HG02973 (cell line): ENCODE measurements around the gene PCSK7.

Experiments used
- ATAC-seq: cut with Tn5 transposase; IDR thresholded peaks from one replicate; pipeline ENCODE4 v1.9.1; 2021; ENCODE audit warnings: moderate library complexity; ENCODE audit not compliant: unreplicated experiment

The PCSK7 gene

DNA sequence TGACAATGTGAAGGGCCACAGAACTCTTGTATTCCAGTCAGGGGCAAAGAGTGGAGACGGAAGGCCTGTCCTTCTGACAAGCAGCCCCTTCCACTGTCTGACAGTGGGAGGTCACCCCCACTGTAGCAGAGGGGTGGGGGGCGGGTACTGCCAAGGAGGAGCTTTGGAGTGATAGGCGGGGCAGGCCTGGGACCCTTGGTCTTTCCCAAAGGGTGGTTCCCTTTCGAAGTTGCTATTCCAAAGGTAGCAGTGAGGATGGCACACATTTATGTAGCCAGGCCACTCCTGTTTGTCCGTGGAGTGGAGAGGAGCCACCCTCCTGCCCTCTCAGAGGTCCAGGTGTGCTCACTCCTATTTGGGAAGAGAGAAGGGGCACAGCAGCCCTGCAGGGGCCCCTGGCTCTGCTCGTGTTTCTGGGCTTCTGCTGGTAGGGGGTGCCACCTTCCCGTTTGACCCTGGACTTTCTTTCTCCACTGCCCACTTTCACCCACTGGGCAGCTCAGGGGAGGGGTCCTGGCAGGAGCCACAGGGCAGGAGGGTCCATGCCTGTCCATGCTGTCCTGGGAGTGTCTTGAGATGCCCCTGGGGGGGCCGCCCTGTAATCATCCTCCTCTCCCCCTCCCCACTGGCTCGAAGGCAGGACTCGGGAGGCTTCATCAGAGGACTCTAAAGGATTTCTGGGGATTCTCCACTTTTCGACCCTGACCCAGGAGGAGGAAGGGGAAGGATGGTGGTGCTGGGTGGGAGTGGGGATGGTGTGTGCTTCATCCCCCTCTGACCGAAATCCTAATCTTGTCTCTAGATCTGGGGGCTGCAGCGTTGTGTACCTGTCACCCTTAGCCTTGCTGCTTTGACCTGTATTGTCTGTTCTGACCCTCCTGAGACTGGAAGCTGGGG, 31.7 kb downstream of the PCSK7 start:
- ATAC-seq = no peak

DNA sequence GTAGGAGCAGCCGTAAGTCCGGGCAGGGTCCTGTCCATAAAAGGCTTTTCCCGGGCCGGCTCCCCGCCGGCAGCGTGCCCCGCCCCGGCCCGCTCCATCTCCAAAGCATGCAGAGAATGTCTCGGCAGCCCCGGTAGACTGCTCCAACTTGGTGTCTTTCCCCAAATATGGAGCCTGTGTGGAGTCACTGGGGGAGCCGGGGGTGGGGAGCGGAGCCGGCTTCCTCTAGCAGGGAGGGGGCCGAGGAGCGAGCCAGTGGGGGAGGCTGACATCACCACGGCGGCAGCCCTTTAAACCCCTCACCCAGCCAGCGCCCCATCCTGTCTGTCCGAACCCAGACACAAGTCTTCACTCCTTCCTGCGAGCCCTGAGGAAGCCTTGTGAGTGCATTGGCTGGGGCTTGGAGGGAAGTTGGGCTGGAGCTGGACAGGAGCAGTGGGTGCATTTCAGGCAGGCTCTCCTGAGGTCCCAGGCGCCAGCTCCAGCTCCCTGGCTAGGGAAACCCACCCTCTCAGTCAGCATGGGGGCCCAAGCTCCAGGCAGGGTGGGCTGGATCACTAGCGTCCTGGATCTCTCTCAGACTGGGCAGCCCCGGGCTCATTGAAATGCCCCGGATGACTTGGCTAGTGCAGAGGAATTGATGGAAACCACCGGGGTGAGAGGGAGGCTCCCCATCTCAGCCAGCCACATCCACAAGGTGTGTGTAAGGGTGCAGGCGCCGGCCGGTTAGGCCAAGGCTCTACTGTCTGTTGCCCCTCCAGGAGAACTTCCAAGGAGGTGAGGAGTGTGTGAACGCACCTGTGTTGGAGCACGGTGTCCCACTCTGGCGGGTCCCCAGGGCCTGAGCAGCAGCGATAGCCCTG, 32.6 kb downstream of the PCSK7 start, which contains the start of gene TAGLN:
Gene TAGLN, plus strand, starts transcription at position 318 of the 863 bp plus-strand sequence. CDS start 3,644 bp downstream, outside the sequence.
- ATAC-seq = no peak

DNA sequence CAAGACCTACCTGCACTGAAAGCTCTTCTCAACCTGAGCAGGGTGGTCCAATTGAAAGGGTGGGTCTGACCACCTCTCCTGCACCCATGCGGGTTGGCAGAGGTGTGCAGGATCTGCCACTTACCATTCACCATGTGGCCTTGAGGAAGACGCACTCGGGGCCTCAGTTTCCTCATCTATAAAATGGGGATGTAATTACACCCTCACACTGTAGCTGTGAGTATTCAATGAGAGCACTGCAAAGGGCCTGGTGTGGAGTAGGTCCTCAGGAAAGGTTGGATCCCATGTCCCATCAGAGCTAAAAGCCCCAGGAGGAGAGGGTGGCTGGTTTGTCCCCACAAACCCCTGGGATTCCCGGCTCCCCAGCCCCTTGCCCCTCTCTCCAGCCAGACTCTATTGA, 33.3 kb downstream of the PCSK7 start:
- ATAC-seq = no peak

GRCh38 chr11:117197516-117198456, 34.1 kb downstream of the PCSK7 start:
- ATAC-seq = no peak

DNA sequence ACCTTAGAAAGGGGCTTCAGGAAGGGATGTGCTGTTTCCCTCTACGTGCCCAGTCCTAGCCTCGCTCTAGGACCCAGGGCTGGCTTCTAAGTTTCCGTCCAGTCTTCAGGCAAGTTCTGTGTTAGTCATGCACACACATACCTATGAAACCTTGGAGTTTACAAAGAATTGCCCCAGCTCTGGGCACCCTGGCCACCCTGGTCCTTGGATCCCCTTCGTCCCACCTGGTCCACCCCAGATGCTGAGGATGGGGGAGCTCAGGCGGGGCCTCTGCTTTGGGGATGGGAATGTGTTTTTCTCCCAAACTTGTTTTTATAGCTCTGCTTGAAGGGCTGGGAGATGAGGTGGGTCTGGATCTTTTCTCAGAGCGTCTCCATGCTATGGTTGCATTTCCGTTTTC, 34.9 kb downstream of the PCSK7 start:
- no peak for ATAC-seq

- no peak for ATAC-seq
Measured at GRCh38 chr11:117195761-117196160, 36.1 kb downstream of the PCSK7 start.

- ATAC-seq = no peak
Measured at GRCh38 chr11:117195258-117195657, 36.6 kb downstream of the PCSK7 start.

DNA sequence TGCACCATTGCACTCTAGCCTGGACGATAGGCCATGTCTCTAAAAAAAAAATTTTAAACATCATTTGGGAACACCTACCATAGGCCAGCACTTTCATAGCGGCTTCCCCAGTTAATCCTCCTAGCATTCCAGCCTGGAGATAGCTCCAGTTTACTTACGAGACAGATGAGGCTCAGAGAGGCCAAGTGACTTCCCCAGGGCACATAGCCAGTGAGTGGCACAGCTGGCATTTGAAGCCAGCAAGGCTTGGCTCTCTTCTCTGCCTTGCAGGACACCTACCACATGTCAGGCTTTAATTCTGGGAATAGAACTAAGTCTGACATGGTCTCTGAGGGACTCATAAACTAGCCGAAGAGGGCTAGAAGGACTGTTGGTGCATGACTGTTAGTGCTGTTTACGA, 37.6 kb downstream of the PCSK7 start:
- no peak for ATAC-seq

GRCh38 chr11:117193130-117194020, 38.5 kb downstream of the PCSK7 start:
- no peak for ATAC-seq

DNA sequence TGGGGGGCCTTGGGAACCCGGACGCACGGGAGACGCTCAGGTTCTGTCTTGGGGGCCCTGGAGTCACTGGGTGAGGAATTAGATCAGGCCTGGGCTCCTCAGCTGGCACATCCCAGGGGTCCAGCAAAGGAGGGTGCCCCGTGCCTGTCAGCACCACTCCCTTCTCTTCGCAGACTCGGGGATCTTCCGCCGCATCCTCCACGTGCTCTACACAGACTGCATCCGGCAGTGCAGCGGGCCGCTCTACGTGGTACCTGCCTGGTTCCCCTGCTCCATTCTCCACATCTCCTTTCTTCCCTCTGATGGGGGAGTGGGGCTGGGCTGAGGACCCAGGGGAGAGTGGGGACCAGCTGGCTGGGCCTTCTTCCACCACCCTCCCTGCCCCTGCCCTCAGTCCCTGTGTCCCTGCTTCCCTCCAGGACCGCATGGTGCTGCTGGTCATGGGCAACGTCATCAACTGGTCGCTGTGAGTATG, 39.4 kb downstream of the PCSK7 start:
- ATAC-seq = no peak

DNA sequence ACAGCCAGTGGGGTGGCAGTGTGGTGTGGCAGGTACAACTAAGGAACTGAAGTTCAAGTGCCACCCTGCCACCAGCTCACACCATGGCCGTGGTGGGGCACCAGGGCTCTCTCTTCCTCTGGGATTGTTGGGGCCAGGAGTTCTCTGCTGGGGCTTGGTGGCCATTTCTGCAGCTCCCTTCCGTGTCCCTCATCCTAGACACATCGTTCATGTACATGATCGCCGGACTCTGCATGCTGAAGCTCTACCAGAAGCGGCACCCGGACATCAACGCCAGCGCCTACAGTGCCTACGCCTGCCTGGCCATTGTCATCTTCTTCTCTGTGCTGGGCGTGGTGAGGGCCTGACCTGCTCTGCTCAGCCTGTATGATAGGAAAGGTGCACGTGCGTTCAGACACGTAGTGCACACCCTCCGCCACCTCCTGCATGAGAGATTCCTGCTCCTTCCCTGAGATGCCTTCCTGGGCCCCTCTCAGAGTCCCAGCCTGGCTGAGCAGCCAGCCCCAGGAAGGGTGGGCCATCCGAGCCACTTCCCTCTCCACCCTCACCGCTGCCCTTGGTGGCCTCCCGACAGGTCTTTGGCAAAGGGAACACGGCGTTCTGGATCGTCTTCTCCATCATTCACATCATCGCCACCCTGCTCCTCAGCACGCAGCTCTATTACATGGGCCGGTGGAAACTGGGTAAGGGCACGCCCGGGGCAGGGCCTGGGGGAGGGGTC, 40.0 kb downstream of the PCSK7 start:
- ATAC-seq = no peak

DNA sequence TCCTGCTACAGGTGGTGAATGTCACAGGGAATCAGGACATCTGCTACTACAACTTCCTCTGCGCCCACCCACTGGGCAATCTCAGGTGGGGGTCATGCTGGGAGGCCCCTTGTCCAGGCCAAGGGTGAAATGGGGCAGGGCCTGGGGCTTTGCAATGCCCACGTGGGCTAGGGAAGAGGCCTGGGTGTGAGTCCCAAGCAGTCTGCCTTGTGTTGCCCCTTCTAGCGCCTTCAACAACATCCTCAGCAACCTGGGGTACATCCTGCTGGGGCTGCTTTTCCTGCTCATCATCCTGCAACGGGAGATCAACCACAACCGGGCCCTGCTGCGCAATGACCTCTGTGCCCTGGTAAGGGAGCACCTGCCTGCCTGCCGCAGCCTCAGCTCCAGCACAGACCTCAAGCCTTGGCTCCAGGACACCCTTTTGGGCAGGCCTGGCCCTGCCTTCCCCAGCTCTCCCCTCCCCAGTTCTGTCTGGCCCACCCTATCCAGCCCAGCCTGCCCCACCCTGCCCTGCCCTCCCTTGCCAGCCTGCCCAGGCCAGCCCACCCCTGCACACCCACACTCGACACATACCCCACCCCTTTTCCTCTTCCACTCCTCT, 41.8 kb downstream of the PCSK7 start:
- no peak for ATAC-seq

- ATAC-seq = no peak
Measured at GRCh38 chr11:117189191-117189940, 42.5 kb downstream of the PCSK7 start.

DNA sequence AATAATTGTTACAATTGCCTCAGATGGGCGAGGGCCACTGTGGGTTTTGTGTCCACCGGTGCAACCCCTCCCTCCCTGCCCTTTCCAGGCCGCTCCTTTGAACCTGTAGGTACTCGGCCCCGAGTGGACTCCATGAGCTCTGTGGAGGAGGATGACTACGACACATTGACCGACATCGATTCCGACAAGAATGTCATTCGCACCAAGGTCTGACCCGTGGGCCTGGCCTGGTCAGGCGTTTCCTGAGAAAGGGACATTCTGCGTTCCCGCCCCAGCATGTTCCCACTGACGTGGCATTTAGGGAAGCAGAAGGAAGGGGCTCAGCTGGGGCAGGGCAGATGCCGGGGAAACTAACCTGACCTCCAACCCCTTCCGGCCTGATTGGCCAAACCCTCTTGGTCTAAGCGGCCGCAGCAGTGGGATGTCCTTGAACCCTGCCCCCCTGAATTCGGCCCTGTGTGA, 43.2 kb downstream of the PCSK7 start:
- no peak for ATAC-seq

DNA sequence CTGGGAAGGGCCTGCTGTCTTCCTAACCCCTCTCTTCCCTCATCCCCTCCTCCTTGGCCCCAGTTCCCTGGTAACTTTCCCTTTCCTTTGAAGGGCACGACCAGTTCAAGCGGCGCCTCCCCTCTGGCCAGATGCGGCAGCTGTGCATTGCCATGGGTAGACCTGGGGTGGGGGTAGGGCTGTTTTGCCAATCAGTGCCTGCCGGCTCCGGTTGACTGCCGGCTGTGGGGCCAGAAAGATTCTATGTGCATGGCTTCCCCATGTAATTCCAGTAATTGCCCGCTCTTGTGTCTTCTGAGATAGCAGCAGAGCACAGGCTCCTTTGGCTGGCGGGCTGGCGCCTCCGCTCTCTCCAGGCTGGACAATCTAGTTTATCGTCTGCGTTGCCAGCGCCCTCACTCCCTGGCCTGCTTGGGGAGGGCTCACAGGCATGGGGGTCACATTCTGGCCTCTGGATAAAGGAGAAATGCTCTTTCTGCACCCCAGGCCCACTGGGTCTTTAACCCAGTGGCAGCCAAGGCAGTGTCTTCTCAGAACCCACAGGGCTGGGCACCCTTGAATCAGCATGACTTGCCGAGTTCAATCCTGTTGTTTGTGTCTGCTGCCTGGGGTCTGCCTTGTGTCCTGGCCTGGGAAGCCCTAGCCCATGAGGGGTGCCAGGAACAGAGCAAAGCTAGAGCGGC, 43.9 kb downstream of the PCSK7 start:
- ATAC-seq = no peak

DNA sequence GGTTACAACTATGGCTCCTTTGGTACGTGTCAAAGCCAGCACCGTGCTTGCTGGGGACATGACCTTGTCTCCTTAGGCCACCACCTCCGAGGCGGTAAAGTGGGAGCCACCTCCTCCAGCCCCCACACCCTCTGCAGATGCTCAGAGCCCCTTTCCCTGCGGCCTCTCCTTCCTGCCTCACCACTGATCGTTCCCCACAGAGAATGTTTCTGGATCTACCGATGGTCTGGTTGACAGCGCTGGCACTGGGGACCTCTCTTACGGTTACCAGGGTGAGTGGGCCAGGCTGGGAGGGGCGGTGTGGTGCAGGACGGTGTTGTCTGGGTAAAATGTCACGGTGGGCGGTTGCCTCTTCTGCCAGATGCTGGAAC, 44.5 kb downstream of the PCSK7 start:
- no peak for ATAC-seq

DNA sequence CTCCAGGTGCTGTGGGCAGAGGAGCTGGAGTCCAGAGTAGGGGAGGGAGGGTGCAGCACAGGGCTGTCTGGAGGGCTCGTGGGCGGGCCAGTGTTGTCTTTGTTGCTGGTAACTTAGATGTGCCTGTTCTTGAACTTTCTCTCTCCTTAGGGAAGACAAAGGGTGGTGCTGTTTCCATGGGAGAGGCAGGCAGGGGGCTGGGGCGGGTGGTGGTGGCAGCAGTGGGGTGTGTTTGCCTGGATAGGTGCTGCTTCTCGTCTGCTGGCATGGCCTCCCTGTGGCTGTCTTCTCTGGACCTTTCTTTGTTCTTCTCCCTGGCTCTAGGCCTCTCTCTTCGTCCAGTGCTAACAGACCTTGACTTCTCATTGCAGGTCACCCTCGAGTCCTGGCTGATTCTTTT, 44.9 kb downstream of the PCSK7 start:
- no peak for ATAC-seq
